Loucy (cell line): ENCODE measurements around the gene ZNF423.
"Not testable (repeated sequence)": the region's sequence is repeated elsewhere in the genome, so short reads cannot be mapped to it uniquely, and the experiment has no call there.

ENCODE experiments used
- H2AFZ ChIP-seq: fragments of 200-600 bp; sonication (generic); 2 replicates; pipeline ENCODE4 v1.6.0; 2016; ENCODE audit warnings: antibody characterized with exemption, mild to moderate bottlenecking, low read length, moderate library complexity
- H3F3A ChIP-seq: fragments of 200-600 bp; 2 replicates; pipeline ENCODE4 v1.6.0; 2016; ENCODE audit warnings: antibody characterized with exemption, low read depth, mild to moderate bottlenecking
- H3K27me3 ChIP-seq: fragments of 200-600 bp; sonication (generic); 2 replicates; pipeline ENCODE4 v1.6.1; 2014; ENCODE audit warnings: low read length, mild to moderate bottlenecking; ENCODE audit not compliant: insufficient read depth, poor library complexity, severe bottlenecking
- H3K36me3 ChIP-seq: fragments of 200-600 bp; sonication (generic); 2 replicates; pipeline ENCODE4 v1.6.1; 2016; ENCODE audit warnings: low read length; ENCODE audit not compliant: insufficient read depth
- H3K4me1 ChIP-seq: fragments of 200-600 bp; sonication (generic); 2 replicates; pipeline ENCODE4 v1.5.1; 2014; ENCODE audit warnings: low read length, mild to moderate bottlenecking; ENCODE audit not compliant: insufficient read depth, poor library complexity, severe bottlenecking
- H3K4me2 ChIP-seq: fragments of 200-600 bp; sonication (generic); 2 replicates; pipeline ENCODE4 v1.6.0; 2014; ENCODE audit warnings: antibody characterized with exemption, low read length, low read depth, mild to moderate bottlenecking; ENCODE audit not compliant: poor library complexity, severe bottlenecking
- H3K4me3 ChIP-seq: fragments of 200-600 bp; sonication (generic); 2 replicates; pipeline ENCODE4 v1.5.1; 2014; ENCODE audit warnings: low read length, mild to moderate bottlenecking, mixed read lengths; ENCODE audit not compliant: poor library complexity, severe bottlenecking
- H3K79me2 ChIP-seq: fragments of 200-600 bp; sonication (generic); 2 replicates; pipeline ENCODE4 v1.6.1; 2014; ENCODE audit warnings: low read length; ENCODE audit not compliant: insufficient read depth
- H3K9ac ChIP-seq: fragments of 200-600 bp; sonication (generic); 2 replicates; pipeline ENCODE4 v1.6.0; 2014; ENCODE audit warnings: mild to moderate bottlenecking, low read depth, low read length, moderate library complexity; ENCODE audit not compliant: poor library complexity, severe bottlenecking
- H3K9me2 ChIP-seq: fragments of 200-600 bp; sonication (generic); replicated peaks from 2 replicates; pipeline ENCODE4 v1.6.1; 2016; ENCODE audit warnings: low read depth, low read length, mixed read lengths
- H3K9me3 ChIP-seq: fragments of 200-600 bp; sonication (generic); 2 replicates; pipeline ENCODE4 v1.6.1; 2014; ENCODE audit warnings: mild to moderate bottlenecking, antibody characterized with exemption, low read length, low read depth; ENCODE audit not compliant: insufficient read depth
- H4K20me1 ChIP-seq: fragments of 200-600 bp; sonication (generic); 2 replicates; pipeline ENCODE4 v1.6.0; 2014; ENCODE audit warnings: antibody characterized with exemption, low read length, mild to moderate bottlenecking; ENCODE audit not compliant: insufficient read depth, poor library complexity, severe bottlenecking
- CTCF ChIP-seq: fragments of 200-600 bp; sonication (generic); conservative IDR thresholded peaks from 2 replicates; pipeline ENCODE4 v1.5.1; 2014; ENCODE audit warnings: mild to moderate bottlenecking, antibody characterized with exemption, low read length
- EZH2phosphoT487 ChIP-seq: fragments of 200-600 bp; IDR thresholded peaks from 2 replicates; pipeline ENCODE4 v1.6.1; 2018; ENCODE audit warnings: antibody characterized with exemption, mild to moderate bottlenecking, moderate library complexity, borderline replicate concordance

The ZNF423 gene

GRCh38 chr16:49881890-49882289 lies 26.0 kb upstream of the ZNF423 start:
- Histone ChIP-seq H3K4me3 (no peak overlapping the region), H3K9me3 (no peaks in the 10 kb centered on the region), H3K36me3 (no peaks in the 10 kb centered on the region), H3K79me2 (no peaks in the 10 kb centered on the region), H3F3A (no peaks in the 10 kb centered on the region), H3K9ac (no peak overlapping the region), H3K4me1 (no peaks in the 10 kb centered on the region), H3K4me2 (no peak overlapping the region), H4K20me1 (no peaks in the 10 kb centered on the region), H3K9me2 (no peaks in the 10 kb centered on the region), H2AFZ (no peak overlapping the region), H3K27me3 (no peaks in the 10 kb centered on the region)
- TF ChIP-seq CTCF (no peak), EZH2phosphoT487 (no peak)

GRCh38 chr16:49878540-49878939 lies 22.6 kb upstream of the ZNF423 start:
- H3K27me3 ChIP-seq, H3K9me3 ChIP-seq, H3K36me3 ChIP-seq, H3F3A ChIP-seq, H3K4me3 ChIP-seq, H4K20me1 ChIP-seq, H3K9ac ChIP-seq, H3K79me2 ChIP-seq, H3K4me2 ChIP-seq, H3K4me1 ChIP-seq, H3K9me2 ChIP-seq, H2AFZ ChIP-seq: not testable (repeated sequence)

GRCh38 chr16:49876716-49877129 lies 20.8 kb upstream of the ZNF423 start:
- Histone ChIP-seq H3K4me1 (no peaks in the 10 kb centered on the region), H3K4me2 (no peak overlapping the region), H3F3A (no peaks in the 10 kb centered on the region), H4K20me1 (no peaks in the 10 kb centered on the region), H3K4me3 (no peak overlapping the region), H3K36me3 (no peaks in the 10 kb centered on the region), H3K9me3 (no peaks in the 10 kb centered on the region), H3K9me2 (no peaks in the 10 kb centered on the region), H3K27me3 (no peaks in the 10 kb centered on the region), H3K9ac (no peak overlapping the region), H2AFZ (no peak overlapping the region), H3K79me2 (no peaks in the 10 kb centered on the region)
- no peak for TF ChIP-seq EZH2phosphoT487
- peak; percentile 49; the same call in 1 of the 2 replicates for TF ChIP-seq CTCF
